ENCODE data around the gene SAMM50.

- TF ChIP-seq, protein P1, sequence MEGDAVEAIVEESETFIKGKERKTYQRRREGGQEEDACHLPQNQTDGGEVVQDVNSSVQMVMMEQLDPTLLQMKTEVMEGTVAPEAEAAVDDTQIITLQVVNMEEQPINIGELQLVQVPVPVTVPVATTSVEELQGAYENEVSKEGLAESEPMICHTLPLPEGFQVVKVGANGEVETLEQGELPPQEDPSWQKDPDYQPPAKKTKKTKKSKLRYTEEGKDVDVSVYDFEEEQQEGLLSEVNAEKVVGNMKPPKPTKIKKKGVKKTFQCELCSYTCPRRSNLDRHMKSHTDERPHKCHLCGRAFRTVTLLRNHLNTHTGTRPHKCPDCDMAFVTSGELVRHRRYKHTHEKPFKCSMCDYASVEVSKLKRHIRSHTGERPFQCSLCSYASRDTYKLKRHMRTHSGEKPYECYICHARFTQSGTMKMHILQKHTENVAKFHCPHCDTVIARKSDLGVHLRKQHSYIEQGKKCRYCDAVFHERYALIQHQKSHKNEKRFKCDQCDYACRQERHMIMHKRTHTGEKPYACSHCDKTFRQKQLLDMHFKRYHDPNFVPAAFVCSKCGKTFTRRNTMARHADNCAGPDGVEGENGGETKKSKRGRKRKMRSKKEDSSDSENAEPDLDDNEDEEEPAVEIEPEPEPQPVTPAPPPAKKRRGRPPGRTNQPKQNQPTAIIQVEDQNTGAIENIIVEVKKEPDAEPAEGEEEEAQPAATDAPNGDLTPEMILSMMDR (IDR thresholded peaks at IDR 0.05), result no peak
- no peak for TF ChIP-seq POLR2AphosphoS5 (IDR thresholded peaks at IDR 0.05; ENCODE audit: insufficient read depth in 1 of 2, low read depth in 1 of 2)
Observed at GRCh38 chr22:43928908-43929307, 26.3 kb upstream of the SAMM50 start.
